ENCODE measurements around the gene TUBB4B. TPM values are rescaled to one million over a fixed set of nuclear protein-coding genes. Genes with fewer than 3 reads are reported as not detected.

TUBB4B gene
- total and polyA plus RNA-seq, 2 of the 4 experiments (the other 2 are of a cell fraction): 237 to 529 TPM

- TF ChIP-seq RAD21 (IDR thresholded peaks at IDR 0.05; ENCODE audit: low read length) (no peak), CHD1 (IDR thresholded peaks at IDR 0.05; ENCODE audit: low read depth, low read length) (no peak)
These were observed 2.8 kb downstream of the TUBB4B start (continued) for GRCh38 chr9:137243626-137244485.

DNA sequence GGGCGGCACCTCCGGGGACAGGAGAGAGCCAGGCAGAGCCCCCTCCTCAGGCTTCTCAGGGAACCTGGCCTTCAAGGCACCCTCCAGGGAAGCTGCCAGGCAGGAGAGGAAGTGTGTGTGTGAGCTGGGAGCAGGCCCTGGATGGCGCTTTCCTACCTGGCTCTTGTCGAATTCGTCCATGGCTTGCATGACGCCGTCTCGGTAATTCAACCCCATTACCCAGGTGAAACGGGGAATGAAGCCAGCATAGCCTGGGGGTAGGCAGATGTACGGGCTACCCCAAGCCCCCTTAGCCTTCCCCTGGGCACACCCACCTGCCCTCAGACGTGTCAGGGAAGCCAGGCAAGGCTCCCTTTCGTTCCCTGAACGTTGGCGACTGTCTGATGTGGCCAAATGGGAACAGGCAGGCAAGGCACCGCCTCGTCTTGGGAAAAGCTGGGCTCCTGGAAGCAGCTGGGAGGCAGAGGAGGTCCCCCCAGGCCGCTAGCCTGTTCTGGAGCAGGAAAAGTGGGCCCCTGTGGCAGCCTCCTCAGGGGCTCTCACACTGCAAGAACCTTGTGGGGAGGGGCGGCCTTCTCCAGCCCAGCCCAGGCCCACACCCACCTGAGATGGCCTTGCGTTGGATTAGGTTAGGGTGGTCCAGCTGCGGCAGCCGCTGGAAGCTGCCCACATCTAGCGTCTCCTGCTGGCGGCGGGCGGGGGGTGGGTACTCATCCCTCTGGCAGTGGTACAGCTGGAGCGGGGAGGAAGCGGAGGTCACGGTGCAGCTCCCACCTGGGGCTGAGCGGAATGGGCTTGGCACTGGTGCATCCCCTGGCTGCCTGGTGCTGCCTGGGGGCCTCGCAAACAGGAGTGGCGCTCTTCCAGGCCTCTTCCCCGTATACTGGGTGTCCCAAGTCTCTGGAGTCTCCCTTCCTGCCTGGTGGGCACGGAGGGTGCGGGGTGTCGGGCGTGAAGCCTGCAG is 3.7 kb downstream of the TUBB4B start:
- H3K4me1 ChIP-seq (ENCODE audit: control insufficient read depth, insufficient read depth, low read length): peaks cover 7% of the 10 kb centered on the region; the same call in 1 of the 2 replicates
- intact Hi-C loops (cut with micrococcal nuclease): no loop called here
- H3K14ac ChIP-seq (replicated peaks; ENCODE audit: low read depth, low read length): no peak overlapping the region
- no TSS peak for BruUV-seq (replicated peaks)
- H2BK5ac ChIP-seq (ENCODE audit: low read depth, low read length, poor library complexity, severe bottlenecking): no peak overlapping the region
- H3K27me3 ChIP-seq (ENCODE audit: control insufficient read depth, insufficient read depth, low read length): no peaks in the 10 kb centered on the region
- H2BK20ac ChIP-seq (ENCODE audit: low read depth, low read length): no peak overlapping the region
- no peak overlapping the region for H4K91ac ChIP-seq (ENCODE audit: insufficient read depth, low read depth, low read length)
- dilution Hi-C loops (cut with HindIII; ENCODE audit: low sequenced_read_pairs, unreplicated experiment): no loop called here
- peak overlapping the region; percentile 69 for H2AFZ ChIP-seq (replicated peaks; ENCODE audit: low read length, poor library complexity)
- H3K56ac ChIP-seq (ENCODE audit: extremely low read depth, insufficient read depth, low read length): no peak overlapping the region
- ATAC-seq (ENCODE audit: low read depth) (no peak), DNase-seq (no peak)
- peaks cover 4% of the 10 kb centered on the region for H3K9me1 ChIP-seq (ENCODE audit: insufficient read depth, low read length)
- H3K4me2 ChIP-seq (ENCODE audit: low read depth, low read length): no peak overlapping the region
- peak overlapping the region; percentile 50 for H2AK9ac ChIP-seq (replicated peaks; ENCODE audit: low read depth, low read length, poor library complexity)
- peaks cover 19% of the 10 kb centered on the region for H3K36me3 ChIP-seq (ENCODE audit: control insufficient read depth, insufficient read depth, low read length)
- no peak overlapping the region for H4K8ac ChIP-seq (ENCODE audit: low read depth in 2 of 2, low read length in 2 of 2)
- CTCF ChIA-PET: no interaction called here
- no peak overlapping the region for H3K27ac ChIP-seq (ENCODE audit: insufficient read depth, low read length)
- H3K9ac ChIP-seq (ENCODE audit: low read depth, low read length): no peak overlapping the region
- H3K4ac ChIP-seq (ENCODE audit: low read depth, low read length): no peak overlapping the region
- WGBS, 2 experiments (ENCODE audit: extremely low coverage in 2 of 2, insufficient read length in 1 of 2): 79% methylated on average over 8 of the region's 36 CpGs; no CpG with 5 or more reads in 1 of the 2 experiments
- H3K4me3 ChIP-seq (ENCODE audit: insufficient read depth, low read depth, low read length): no peak overlapping the region
- 0 out of 2 replicates have a peak overlapping the region, but pooled peaks have one; percentile 16 for H2AK5ac ChIP-seq (ENCODE audit: low read depth, low read length)
- H2BK120ac ChIP-seq (ENCODE audit: low read depth, low read length): no peak overlapping the region
- in situ Hi-C loops (cut with MboI; ENCODE audit: low sequenced_read_pairs): no loop called here
- 0 out of 2 replicates have a peak overlapping the region, but pooled peaks have one; percentile 16 for H3K23ac ChIP-seq (ENCODE audit: low read depth, low read length)
- POLR2A ChIA-PET (ENCODE audit: unreplicated experiment): interaction anchor here (1.9 kb wide), 1 partner anchor 10 kb away, joined by 9 read pairs; the partner anchor contains the start of gene NELFB
- H3K18ac ChIP-seq (ENCODE audit: low read depth, low read length): no peak overlapping the region
- no peaks in the 10 kb centered on the region for H3K9me3 ChIP-seq (ENCODE audit: control insufficient read depth, insufficient read depth, low read length)
- peaks cover 33% of the 10 kb centered on the region for H4K20me1 ChIP-seq (ENCODE audit: insufficient read depth, low read length)
- no peak for TF ChIP-seq BHLHE40 (IDR thresholded peaks at IDR 0.05; ENCODE audit: low read depth, low read length)
- peak; percentile 84 for TF ChIP-seq POLR2A (IDR thresholded peaks at IDR 0.05; ENCODE audit: low read depth, low read length)
- no peak overlapping the region for H4K5ac ChIP-seq (ENCODE audit: low read depth, low read length)
- no peak overlapping the region for H2BK15ac ChIP-seq (ENCODE audit: low read depth, low read length)
- H3K79me1 ChIP-seq (ENCODE audit: low read depth in 1 of 2, low read length in 2 of 2): peaks cover 3 to 28% of the 10 kb centered on the region in 2 experiments; a peak in 3 of 4 replicates

All from IMR-90 (cell line).